Raji (cell line): Measurements from ENCODE around the gene PIP5K1C.
A peak's percentile ranks its signal among the peaks of the same experiment; 100 is the strongest.

ENCODE experiments used
- POLR2A ChIP-seq: IDR thresholded peaks from 2 replicates; pipeline ENCODE4 v1.6.1; 2011; ENCODE audit warnings: low read depth, low read length, control low read depth; ENCODE audit not compliant: insufficient read depth

The PIP5K1C gene

DNA sequence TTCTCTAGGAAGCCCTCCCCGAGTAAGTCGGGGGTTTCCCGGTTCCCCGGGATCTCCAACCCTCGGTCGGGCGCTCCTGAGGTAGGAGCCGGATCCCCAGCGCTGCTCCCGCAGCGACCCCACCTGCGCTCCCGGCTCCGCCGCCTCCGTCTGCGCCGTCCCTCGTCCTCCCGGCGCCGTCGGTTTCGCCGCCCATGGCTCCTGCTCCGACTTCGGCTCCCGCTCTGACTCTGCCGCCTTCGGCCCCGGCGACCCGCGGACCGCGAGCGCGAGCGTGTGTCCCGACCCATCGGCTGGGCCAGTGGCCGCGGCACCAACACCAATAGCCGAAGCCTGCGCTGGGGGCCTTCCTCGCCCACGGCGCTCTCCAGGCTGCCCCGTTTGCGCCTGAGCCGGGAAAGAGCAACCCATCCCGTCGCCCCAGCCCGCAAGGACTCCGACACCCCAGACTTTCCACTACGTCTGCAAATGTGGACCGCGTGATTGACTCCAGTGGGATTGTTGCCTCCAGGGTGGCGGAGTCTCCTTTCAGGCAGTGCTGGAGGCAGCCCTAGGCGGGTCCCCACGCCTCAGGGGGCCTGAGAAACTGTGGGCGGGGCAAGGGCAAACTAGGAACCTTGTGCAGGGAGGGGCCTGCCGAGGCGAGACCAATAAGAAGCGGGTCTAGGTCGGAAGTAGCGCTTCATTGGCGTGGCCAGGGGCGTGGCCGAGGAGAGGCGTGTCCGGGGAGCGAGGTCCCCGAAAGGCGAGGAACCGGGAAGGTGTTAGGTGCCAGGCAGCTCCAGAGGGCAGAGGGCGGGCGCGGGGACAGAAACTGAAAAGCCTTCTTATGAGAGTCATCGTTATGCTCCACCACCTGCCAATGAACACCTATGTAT lies 73.6 kb downstream of the PIP5K1C start, which contains the start of gene CACTIN:
Gene CACTIN, minus strand, starts transcription at position 318 of the 878 bp plus-strand sequence. Its CDS starts 28 bp downstream, at position 290.
- TF ChIP-seq POLR2A: peak; percentile 63

DNA sequence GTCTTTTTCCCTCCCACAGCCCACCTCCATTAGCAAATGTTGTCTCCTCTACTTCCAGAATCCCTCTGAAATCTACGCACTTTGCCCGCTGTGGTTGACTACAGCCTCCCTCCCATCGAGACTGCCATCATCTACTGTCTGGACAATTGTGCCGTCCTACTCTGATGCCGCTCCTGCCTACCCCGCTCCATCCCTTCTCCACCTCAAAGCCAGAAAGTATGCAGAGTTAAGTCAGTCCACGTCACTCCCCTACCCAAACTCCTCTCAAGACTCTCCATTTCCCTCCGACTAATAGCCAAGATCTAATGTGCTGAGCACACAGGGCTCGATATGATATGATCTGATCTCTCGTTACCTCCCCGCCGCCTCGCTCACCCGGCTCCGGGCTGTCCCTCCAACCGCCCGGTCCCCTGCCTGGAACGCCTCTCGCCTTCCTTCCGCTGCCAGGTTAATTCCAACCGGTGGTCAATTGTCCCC lies 74.2 kb downstream of the PIP5K1C start:
- no peak for TF ChIP-seq POLR2A

DNA sequence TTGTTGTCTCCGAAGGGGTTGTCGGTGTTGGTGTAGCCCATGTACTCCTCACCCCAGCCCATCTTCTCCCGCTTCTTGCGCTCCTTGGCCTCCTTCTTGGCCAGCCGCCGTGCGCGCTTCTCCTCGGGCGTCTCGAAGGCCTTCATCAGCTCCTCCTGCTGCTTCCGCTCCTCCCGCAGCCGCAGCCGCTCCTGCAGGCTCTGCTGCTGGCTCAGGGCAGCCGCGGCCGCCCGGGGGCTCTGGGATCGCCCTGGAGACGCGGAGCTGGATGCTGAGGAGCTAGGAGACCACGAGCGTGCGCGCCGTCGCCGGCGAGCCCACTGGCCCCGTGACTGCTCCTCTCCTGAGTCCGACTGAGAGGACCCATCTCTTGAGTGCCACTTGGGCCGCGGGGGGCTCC lies 76.6 kb downstream of the PIP5K1C start:
- no peak for TF ChIP-seq POLR2A

DNA sequence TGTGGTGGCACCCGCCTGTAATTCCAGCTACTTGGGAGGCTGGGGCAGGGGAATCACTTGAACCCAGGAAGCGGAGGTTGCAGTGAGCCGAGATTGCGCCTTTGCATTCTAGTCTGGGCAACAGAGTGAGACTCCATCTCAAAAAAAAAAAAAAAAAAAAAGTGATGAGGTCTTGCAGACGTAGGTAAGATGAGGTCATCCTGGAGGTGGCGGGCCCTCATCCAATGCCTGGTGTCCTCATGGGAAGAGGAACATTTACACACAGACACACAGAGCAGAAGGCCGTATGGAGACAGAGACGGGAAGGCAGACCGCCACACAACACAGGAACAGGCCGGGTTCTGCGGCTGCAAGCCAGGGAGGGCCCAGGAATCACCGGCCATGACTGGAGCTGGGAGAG lies 78.0 kb downstream of the PIP5K1C start:
- TF ChIP-seq POLR2A: no peak

DNA sequence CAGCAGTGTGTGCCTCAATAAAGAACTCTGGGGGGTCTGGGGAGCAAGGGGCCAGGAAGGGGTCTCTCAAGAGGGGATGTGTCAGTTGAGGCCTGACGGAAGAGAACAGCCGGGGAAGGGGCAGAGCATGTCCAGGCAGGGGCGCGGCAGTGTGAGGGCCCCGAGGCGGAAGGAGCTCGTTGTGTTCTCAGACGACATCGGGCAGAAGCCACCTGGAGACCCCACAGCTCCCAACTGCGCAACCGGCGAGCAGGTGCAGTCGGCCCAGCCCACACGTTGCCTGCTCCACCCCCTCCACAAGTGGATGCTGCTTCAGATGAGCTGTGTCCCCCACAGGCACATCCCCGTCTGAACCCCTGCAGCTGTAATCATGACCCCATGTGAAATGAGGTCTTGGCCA lies 78.6 kb downstream of the PIP5K1C start:
- no peak for TF ChIP-seq POLR2A

DNA sequence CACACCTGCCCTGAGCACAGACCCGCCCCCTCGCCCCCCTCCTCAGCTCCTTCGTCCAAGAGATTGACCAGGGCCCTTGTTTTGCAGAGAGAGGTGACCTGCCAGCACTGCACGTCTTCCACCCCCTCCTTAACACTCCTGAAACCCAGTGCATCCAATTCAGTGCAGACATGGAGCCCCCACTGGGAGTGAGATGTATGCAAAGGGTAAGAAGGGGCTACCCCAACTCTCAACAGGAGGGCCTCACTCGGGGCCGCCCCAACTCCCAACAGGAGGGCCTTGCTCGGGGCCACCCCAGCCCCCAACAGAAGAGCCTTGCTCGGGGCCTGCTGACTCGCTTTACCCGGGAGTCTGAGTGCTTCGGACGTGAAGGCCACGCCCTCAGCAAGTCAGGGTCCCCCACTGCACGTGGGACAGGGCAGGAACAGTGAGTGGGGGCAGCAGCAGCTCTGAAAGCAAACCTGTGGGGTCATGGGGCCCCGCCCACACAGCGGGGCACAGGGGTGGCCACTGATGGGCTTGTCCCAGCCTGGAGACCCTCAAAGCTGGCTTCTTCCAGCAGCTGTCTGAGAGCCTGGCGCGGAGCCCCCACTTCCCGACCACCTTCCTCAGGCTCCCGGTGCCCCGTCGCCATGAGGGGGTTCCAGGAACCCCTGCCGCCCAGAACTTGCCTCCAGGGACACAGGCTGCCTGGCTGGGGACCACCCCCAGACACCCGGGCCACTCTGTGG lies 79.3 kb downstream of the PIP5K1C start:
- TF ChIP-seq POLR2A: no peak

DNA sequence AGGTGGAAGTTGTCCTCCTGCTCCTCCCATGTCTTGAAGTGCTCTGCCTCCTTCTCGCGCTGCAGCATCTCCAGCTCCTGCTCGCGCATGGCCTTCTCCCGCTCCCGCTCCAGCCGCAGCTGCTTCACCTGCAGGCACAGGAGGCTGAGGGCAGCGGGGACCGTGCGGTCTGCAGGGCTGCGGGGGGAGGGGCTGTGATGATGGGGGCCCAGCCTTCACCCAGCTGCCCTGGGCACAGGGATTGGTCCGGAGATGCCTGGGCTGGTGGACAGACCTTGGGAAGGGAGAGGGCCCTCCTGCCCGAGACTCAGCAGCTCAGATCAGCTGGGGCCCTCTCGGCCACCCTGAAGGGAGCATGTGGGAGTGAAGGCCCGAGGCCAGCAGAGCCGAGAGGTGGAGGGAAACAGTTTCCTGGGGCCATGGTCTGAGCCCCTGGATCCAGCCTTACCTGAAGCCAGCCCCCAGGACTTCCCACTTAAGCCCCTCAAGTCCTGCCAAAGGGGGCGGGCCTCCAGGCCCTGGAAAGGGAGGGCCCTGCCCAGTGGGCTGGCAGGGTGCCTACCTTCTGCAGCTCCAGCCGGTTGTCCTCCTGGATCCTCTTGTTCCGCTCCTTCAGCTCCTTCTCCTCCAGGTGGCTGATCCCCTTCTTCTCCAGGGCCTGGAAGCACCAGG lies 80.0 kb downstream of the PIP5K1C start:
- no peak for TF ChIP-seq POLR2A

DNA sequence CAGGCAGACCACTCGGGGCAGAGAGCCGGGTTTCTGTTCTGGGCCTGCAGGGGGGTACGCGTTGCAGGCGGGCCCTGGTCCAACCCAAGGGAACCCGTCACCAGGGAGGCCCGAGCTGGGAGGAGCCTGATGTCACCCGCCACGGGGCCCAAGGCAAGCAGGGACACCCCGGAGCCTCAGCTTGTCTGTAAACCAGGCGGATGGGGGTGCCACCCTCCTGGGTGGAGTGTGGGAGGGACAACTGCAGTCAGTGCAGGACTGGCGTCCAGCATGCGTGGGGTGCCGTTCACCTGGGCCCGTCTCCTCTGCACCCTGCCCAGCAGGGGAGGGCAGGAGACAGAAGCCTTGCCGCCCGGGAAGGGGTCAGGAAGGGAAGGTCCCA lies 80.6 kb downstream of the PIP5K1C start:
- TF ChIP-seq POLR2A: no peak

DNA sequence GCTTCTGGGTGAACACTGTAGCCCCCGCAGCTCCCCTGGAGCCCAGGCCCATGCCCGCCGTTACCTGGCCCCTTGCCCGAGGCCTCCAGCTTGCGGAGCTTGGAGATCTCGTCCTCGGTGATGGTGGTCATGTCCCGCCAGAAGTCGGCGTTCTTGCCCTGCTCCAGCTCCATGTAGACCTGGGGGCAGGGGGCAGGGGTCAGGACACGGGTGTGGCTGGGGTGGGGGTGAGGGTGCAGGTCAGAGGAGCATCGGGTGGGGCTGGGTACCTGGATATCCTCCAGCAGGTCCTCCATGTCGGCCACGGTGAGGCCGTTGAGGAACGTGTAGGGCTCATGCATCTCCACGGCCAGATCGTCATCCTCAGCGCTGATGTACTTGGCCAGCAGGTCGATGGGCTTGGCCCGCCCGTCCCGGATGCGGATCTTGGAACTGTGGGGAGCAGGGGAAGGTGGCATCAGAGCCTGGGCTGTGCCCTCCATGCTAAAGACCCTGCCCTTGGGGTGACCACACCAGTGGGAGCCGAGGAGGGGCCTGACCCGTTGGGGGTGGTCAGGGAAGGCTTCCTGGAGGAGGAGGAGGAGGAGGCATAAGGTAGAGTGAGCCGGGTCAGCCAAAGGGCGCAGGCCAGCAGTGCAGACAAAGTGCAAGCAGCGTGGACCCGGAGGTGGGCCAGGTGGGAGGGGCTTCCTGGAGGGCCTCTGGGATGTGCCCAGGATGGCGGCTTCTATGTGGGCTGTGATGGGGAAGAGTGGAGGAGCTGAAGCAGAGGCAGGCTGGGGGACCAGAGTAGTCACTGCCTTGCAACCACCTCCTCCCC lies 81.2 kb downstream of the PIP5K1C start:
- no peak for TF ChIP-seq POLR2A

DNA sequence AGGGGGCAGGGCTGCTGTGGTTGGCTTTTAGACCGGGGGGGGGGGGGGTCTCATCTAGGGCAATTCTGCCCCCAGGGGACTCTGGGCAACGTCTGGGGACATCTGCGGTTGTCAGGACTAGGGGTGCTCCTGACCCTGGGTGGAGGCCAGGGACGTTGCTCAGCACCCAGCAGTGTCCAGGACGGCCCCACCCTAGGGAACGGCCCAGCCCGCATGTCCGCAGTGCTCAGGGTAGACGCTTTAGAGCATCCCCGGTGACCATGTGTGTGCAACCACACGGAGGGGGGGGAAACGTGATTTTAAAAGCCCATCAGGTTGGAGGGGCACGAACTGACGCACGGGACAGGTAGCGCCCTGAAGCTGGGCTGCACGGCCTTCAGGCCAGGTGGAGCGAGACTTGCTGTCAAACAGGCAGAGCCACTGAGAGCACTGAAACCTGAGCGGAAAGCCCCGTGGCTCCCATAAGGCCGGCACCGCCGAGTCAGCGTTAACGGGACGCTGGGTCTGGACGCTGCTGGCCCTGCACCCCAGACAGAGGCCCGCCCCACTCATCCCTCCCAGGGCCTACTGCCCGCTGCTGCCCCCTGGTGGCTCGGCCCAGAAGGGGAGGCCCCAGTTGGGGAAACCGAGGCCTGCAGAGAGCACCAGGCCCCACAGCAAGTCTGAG lies 82.0 kb downstream of the PIP5K1C start:
- TF ChIP-seq POLR2A: no peak

DNA sequence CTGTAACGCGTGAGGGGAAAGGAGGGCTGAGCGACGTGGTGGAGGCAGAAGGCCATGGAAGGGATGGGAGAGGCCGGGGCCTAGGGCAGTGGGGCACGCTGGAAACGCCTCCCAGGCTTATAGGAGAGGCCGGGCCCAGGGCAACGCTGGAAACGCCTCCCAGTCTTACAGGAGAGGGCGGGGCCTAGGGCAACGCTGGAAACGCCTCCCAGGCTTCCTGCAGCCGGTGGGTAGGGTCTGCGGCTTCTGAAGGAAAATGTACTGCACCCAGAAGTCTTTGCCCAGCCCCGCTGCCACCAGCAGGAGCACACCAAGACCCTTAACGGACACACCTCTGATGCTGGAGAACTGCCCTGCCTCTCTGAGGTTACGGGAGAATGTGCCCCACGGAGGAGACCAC lies 82.8 kb downstream of the PIP5K1C start:
- no peak for TF ChIP-seq POLR2A

DNA sequence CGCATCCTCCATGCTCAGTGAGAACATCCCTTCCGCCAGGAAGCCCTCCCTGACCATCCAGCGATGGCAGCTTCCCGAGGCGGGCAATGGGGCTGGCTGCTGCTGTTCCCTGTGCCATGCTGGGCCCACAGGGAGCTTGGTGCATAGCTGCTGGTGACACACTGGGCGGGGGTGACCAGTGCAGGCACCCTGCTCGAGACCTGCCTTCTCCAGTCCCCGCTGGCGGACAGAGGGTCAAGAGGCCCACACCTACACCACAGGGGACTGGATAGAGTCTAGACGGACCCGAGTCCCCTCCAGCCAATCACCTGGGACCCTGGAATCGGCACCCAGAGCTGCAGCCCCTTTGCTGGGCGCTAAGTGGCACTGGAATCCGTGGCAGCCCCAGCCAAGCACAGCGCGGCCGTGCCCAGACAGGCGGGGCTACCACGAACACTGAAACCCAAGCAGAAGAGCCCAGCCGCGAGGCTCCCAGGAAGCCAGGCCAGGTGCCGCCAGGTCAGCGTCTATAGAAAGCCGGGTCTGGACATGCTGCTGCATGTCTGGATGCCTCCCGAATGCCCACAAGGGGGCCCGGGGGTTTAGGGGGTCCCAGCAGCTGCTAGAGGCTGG lies 84.6 kb downstream of the PIP5K1C start:
- TF ChIP-seq POLR2A: no peak

DNA sequence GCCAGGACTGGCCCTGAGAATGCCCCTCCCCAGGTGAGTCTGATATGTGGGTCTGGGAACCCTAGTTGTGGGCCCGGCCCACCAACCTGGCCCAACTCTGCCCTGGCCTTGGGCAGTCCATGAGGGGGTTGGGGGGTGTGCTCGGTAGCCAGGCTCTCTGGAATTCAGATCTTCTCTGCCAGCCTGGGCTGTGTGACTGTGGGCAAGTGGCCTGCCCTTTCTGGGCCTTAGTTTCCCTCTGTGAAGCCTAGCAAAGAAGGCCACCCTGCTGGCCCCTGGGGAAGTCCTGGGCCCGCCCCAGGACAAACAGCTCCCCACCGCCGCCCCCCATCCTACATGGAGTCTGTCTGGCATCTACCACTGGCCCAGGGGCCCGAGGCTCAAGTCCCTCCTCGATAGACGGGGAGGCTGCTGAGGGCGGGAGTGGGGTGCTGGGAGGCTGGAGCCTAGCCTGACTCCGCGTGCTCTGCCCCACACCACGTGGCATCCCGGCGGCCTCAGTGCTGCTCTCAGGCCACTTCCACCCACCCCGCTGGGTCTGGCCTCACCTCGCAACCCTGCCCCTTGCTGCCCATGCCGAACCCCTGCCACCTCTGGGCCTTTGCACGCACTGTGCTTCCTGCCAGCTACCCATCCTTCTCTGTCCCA lies 85.3 kb downstream of the PIP5K1C start:
- no peak for TF ChIP-seq POLR2A

DNA sequence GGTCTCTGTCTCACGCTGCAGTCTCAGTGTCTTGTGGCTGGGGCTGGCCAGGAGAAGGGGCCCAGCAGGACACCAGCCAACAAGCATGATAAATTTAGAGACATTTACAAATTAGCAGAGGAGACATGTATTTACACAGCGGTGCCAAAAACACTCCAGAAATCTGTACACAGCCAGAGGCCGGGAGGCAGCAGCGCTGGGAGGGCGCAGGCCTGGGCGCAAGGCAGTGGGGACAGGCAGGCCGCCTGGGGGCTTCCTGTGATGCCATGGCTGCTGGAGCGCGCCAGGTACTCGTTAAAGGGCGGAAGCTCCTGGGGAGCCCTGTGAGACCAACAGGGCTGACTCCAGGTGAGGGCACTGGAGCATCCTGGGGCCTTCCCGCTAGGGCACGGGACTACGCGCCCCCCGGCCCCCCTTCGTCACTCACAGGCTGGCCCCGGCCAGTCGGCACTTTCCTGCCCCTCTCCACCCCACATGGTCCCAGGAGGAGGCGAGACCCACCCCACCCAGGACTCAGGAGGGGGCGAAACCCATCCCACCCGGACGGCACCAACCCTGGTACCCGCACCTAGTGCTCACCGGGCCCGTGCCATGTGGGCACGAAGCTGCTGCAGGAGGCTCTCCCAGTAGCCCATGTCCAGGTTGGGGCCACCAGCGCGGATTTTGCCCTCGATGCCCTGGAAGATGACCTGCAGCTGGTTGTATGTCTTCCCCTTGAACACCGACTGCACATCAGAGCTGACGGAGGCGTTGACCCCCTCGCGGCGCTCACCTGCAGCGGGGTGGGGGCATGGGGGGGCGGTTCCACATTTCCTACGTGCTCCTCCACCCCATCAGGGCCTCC lies 86.2 kb downstream of the PIP5K1C start:
- no peak for TF ChIP-seq POLR2A
